Effector memory CD8-positive, alpha-beta T cell (primary cell): Measurements from ENCODE around the gene LRRC72.

ENCODE experiments used
- ATAC-seq: fragments of 150-1000 bp; cut with Tn5 transposase; replicated peaks from 2 replicates; pipeline ENCODE4 v1.10.0; 2021; ENCODE audit warnings: mild to moderate bottlenecking, moderate library complexity
- DNase-seq, 3 experiments: peaks; one replicate each; pipeline ENCODE4 v3.0.0; 2021
- H3K27ac Mint-ChIP-seq, 2 donors: one replicate each; pipeline ENCODE4 v1.8.0; 2022; ENCODE audit warnings: mild to moderate bottlenecking in 2 of 2, mixed read lengths in 2 of 2, moderate library complexity in 2 of 2
- H3K27me3 Mint-ChIP-seq, 2 donors: one replicate each; pipeline ENCODE4 v1.8.0; 2022; ENCODE audit warnings: mixed read lengths in 2 of 2
- H3K36me3 Mint-ChIP-seq: one replicate; pipeline ENCODE4 v1.8.0; 2022; ENCODE audit warnings: mild to moderate bottlenecking, moderate library complexity, mixed read lengths; ENCODE audit not compliant: insufficient read depth
- H3K4me1 Mint-ChIP-seq, 2 donors: one replicate each; pipeline ENCODE4 v1.8.0; 2022; ENCODE audit warnings: low read depth in 2 of 2, mixed read lengths in 2 of 2
- H3K4me3 Mint-ChIP-seq, 2 donors: one replicate each; pipeline ENCODE4 v1.8.0; 2022; ENCODE audit warnings: mild to moderate bottlenecking in 2 of 2, mixed read lengths in 2 of 2, moderate library complexity in 2 of 2
- H3K9me3 Mint-ChIP-seq, 2 donors: one replicate each; pipeline ENCODE4 v1.8.0; 2022; ENCODE audit warnings: mixed read lengths in 2 of 2

LRRC72 gene

DNA sequence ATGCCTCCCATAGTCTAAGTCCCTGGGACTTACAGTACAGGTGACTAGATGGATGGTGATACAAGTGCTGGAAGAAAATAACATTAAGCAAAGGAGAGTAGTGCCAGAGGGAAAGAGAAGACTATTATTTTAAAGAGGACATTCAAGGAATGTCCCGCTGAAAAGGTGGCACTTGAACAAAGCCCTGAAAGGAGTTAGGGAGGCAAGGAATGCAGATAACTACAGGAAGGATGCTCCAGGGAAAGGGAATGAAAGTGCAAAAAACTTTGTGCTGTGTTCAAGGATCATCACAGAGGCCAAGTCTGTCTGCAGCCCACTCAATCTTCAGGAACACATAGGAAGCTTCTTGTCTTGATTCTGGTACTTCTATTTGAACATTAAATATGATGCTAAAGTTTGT is 104.0 kb downstream of the LRRC72 start:
- Mint-ChIP-seq H3K36me3 (peaks cover 24% of the 10 kb centered on the region), H3K9me3 (no peaks in the 10 kb centered on the region), H3K27me3 (no peaks in the 10 kb centered on the region), H3K4me3 (no peak overlapping the region), H3K27ac (no peak overlapping the region), H3K4me1 (peaks cover 0 to 4% of the 10 kb centered on the region in 2 donors)
- ATAC-seq (no peak), DNase-seq (no peak)
